ENCODE results near the gene CCL13.

CCL13 gene

GRCh38 chr17:34364751-34365150 is 8.5 kb downstream of the CCL13 start:
- ChIA-PET POLR2A (no interaction called here), CTCF (interaction anchor here (1.3 kb wide), 1 partner anchor 164 kb away, joined by 5 read pairs; no protein-coding TSS in a partner anchor)
- TF ChIP-seq HDGF (IDR thresholded peaks at IDR 0.05; ENCODE audit: borderline replicate concordance) = no peak
- TF ChIP-seq CTBP1 (IDR thresholded peaks at IDR 0.05; ENCODE audit: borderline replicate concordance) = no peak
- no peak for TF ChIP-seq NFRKB (IDR thresholded peaks at IDR 0.05)
- TF ChIP-seq ZNF384 (IDR thresholded peaks at IDR 0.05) = no peak
- no peak for TF ChIP-seq LEF1 (IDR thresholded peaks at IDR 0.05; ENCODE audit: borderline replicate concordance)
- TF ChIP-seq PKNOX1 (IDR thresholded peaks at IDR 0.05) = no peak
- TF ChIP-seq ELF4 (IDR thresholded peaks at IDR 0.05) = no peak
- no peak for TF ChIP-seq ARNT (IDR thresholded peaks at IDR 0.05)
- TF ChIP-seq SUZ12 (IDR thresholded peaks at IDR 0.05) = no peak
- no peak for TF ChIP-seq FOXA1 (IDR thresholded peaks at IDR 0.05)
- TF ChIP-seq L3MBTL2 (conservative IDR thresholded peaks at IDR 0.05) = no peak
- DNase-seq (ENCODE audit: extremely low spot score) = no peak

GRCh38 chr17:34365340-34365739 is 9.1 kb downstream of the CCL13 start:
- no peak for TF ChIP-seq PKNOX1 (IDR thresholded peaks at IDR 0.05)
- TF ChIP-seq LEF1 (IDR thresholded peaks at IDR 0.05; ENCODE audit: borderline replicate concordance) = no peak
- no peak for TF ChIP-seq HDGF (IDR thresholded peaks at IDR 0.05; ENCODE audit: borderline replicate concordance)
- TF ChIP-seq FOXA1 (IDR thresholded peaks at IDR 0.05) = no peak
- no peak for TF ChIP-seq CTBP1 (IDR thresholded peaks at IDR 0.05; ENCODE audit: borderline replicate concordance)
- TF ChIP-seq L3MBTL2 (conservative IDR thresholded peaks at IDR 0.05) = no peak
- TF ChIP-seq ZNF384 (IDR thresholded peaks at IDR 0.05) = no peak
- no peak for TF ChIP-seq FOXK2 (IDR thresholded peaks at IDR 0.05)
- no peak for TF ChIP-seq TARDBP (IDR thresholded peaks at IDR 0.05)
- TF ChIP-seq SUZ12 (IDR thresholded peaks at IDR 0.05) = no peak
- TF ChIP-seq SP1 (IDR thresholded peaks at IDR 0.05) = no peak
- TF ChIP-seq BHLHE40 (IDR thresholded peaks at IDR 0.05; ENCODE audit: borderline replicate concordance) = no peak
- TF ChIP-seq NFRKB (IDR thresholded peaks at IDR 0.05) = no peak
- TF ChIP-seq ELF4 (IDR thresholded peaks at IDR 0.05) = no peak
- TF ChIP-seq ARNT (IDR thresholded peaks at IDR 0.05) = no peak
- TF ChIP-seq FOXM1 (IDR thresholded peaks at IDR 0.05; ENCODE audit: borderline replicate concordance) = no peak
- no peak for DNase-seq (ENCODE audit: extremely low spot score)
- POLR2A ChIA-PET = no interaction called here
- CTCF ChIA-PET = no interaction called here

GRCh38 chr17:34366010-34366409 is 9.7 kb downstream of the CCL13 start:
- DNase-seq (ENCODE audit: extremely low spot score) = no peak
- CTCF ChIA-PET = no interaction called here
- TF ChIP-seq TARDBP (IDR thresholded peaks at IDR 0.05) (no peak), L3MBTL2 (conservative IDR thresholded peaks at IDR 0.05) (no peak), HDGF (IDR thresholded peaks at IDR 0.05; ENCODE audit: borderline replicate concordance) (no peak), LEF1 (IDR thresholded peaks at IDR 0.05; ENCODE audit: borderline replicate concordance) (no peak), CTBP1 (IDR thresholded peaks at IDR 0.05; ENCODE audit: borderline replicate concordance) (no peak), FOXK2 (IDR thresholded peaks at IDR 0.05) (no peak)
- POLR2A ChIA-PET = no interaction called here

GRCh38 chr17:34366529-34367107 is 10.3 kb downstream of the CCL13 start:
- DNase-seq (ENCODE audit: extremely low spot score) = no peak
- ChIA-PET CTCF (interaction anchor here (0.6 kb wide), 1 partner anchor 21 kb away, joined by 6 read pairs; no protein-coding TSS in a partner anchor), POLR2A (no interaction called here)
- TF ChIP-seq SUZ12 (IDR thresholded peaks at IDR 0.05) (no peak), TARDBP (IDR thresholded peaks at IDR 0.05) (no peak), LEF1 (IDR thresholded peaks at IDR 0.05; ENCODE audit: borderline replicate concordance) (no peak), ZNF384 (IDR thresholded peaks at IDR 0.05) (no peak), CTBP1 (IDR thresholded peaks at IDR 0.05; ENCODE audit: borderline replicate concordance) (no peak)

- DNase-seq (ENCODE audit: extremely low spot score) = no peak
- POLR2A ChIA-PET = no interaction called here
- CTCF ChIA-PET = no interaction called here
- TF ChIP-seq ELF4 (IDR thresholded peaks at IDR 0.05) (no peak), CTBP1 (IDR thresholded peaks at IDR 0.05; ENCODE audit: borderline replicate concordance) (no peak), L3MBTL2 (conservative IDR thresholded peaks at IDR 0.05) (no peak), SP1 (IDR thresholded peaks at IDR 0.05) (no peak), ARNT (IDR thresholded peaks at IDR 0.05) (no peak), HDGF (IDR thresholded peaks at IDR 0.05; ENCODE audit: borderline replicate concordance) (no peak), FOXK2 (IDR thresholded peaks at IDR 0.05) (no peak), SUZ12 (IDR thresholded peaks at IDR 0.05) (no peak), LEF1 (IDR thresholded peaks at IDR 0.05; ENCODE audit: borderline replicate concordance) (no peak)
Measured at GRCh38 chr17:34367486-34368195, 11.4 kb downstream of the CCL13 start.

- TF ChIP-seq BHLHE40 (IDR thresholded peaks at IDR 0.05; ENCODE audit: borderline replicate concordance) = no peak
- no peak for TF ChIP-seq SUZ12 (IDR thresholded peaks at IDR 0.05)
- no peak for TF ChIP-seq ARNT (IDR thresholded peaks at IDR 0.05)
- TF ChIP-seq NFRKB (IDR thresholded peaks at IDR 0.05) = no peak
- TF ChIP-seq HDGF (IDR thresholded peaks at IDR 0.05; ENCODE audit: borderline replicate concordance) = no peak
- no peak for TF ChIP-seq FOXA1 (IDR thresholded peaks at IDR 0.05)
- TF ChIP-seq LEF1 (IDR thresholded peaks at IDR 0.05; ENCODE audit: borderline replicate concordance) = no peak
- no peak for TF ChIP-seq ELF4 (IDR thresholded peaks at IDR 0.05)
- no peak for TF ChIP-seq SP1 (IDR thresholded peaks at IDR 0.05)
- POLR2A ChIA-PET = no interaction called here
- DNase-seq (ENCODE audit: extremely low spot score) = no peak
- CTCF ChIA-PET = interaction anchor here (1.2 kb wide), 1 partner anchor 168 kb away, joined by 3 read pairs; no protein-coding TSS in a partner anchor
Measured at GRCh38 chr17:34368196-34368945, 12.1 kb downstream of the CCL13 start.

Measured in HEK293T (cell line).